Small intestine (tissue), 7 donors: ENCODE data around the gene NUP85. TPM values are rescaled to one million over a fixed set of nuclear protein-coding genes. Genes with fewer than 3 reads are reported as not detected.
"Not testable (repeated sequence)": the region's sequence is repeated elsewhere in the genome, so short reads cannot be mapped to it uniquely, and the experiment has no call there.

Experiments
- DNase-seq, 2 donors: peaks; one replicate each; pipeline versions ENCODE4 v3.0.0 to v3.0.0-alpha.2; 2013
- FAIRE-seq: peaks from 2 replicates; lab custom pipeline; 2012; peaks lifted over from hg19 to GRCh38; lab: Jason Lieb, UNC
- H3K27ac ChIP-seq, 3 donors: one replicate each; pipeline ENCODE4 v1.5.1; 2013; ENCODE audit warnings: low read length in 2 of 3, mild to moderate bottlenecking in 2 of 3, control low read depth in 1 of 3, inconsistent platforms in 1 of 3, low read depth in 1 of 3, moderate library complexity in 1 of 3
- H3K27me3 ChIP-seq, 3 donors: one replicate each; pipeline ENCODE4 v1.6.1; 2013; ENCODE audit warnings: low read length in 3 of 3, inconsistent platforms in 1 of 3; ENCODE audit not compliant: control insufficient read depth in 3 of 3, insufficient read depth in 3 of 3
- H3K36me3 ChIP-seq, 3 donors: one replicate each; pipeline ENCODE4 v1.6.1; 2013; ENCODE audit warnings: low read length in 3 of 3, inconsistent platforms in 1 of 3, low read depth in 1 of 3, mild to moderate bottlenecking in 1 of 3, moderate library complexity in 1 of 3; ENCODE audit not compliant: control insufficient read depth in 3 of 3, insufficient read depth in 2 of 3
- H3K4me1 ChIP-seq, 3 donors: one replicate each; pipeline ENCODE4 v1.6.1; 2013; ENCODE audit warnings: low read length in 2 of 3, inconsistent platforms in 1 of 3, low read depth in 1 of 3, mild to moderate bottlenecking in 1 of 3, moderate library complexity in 1 of 3; ENCODE audit not compliant: control insufficient read depth in 3 of 3, insufficient read depth in 2 of 3
- H3K4me3 ChIP-seq, 3 donors: one replicate each; pipeline ENCODE4 v1.5.1; 2013; ENCODE audit warnings: low read length in 3 of 3, control low read depth in 1 of 3, inconsistent platforms in 1 of 3, low read depth in 1 of 3, mild to moderate bottlenecking in 1 of 3, moderate library complexity in 1 of 3
- H3K9me3 ChIP-seq, 2 donors: one replicate each; pipeline ENCODE4 v1.6.1; 2013; ENCODE audit warnings: low read depth in 1 of 2, low read length in 1 of 2; ENCODE audit not compliant: control insufficient read depth in 2 of 2, insufficient read depth in 1 of 2
- WGBS, 3 donors: extraction: QIAGEN DNeasy Blood & Tissue Kit; methylation state at CpG; one replicate each; pipeline ENCODE4 v1.1.7; 2013; 5-methylcytosine and 5-hydroxymethylcytosine counted together
- polyA plus RNA-seq, 4 donors: library from polyadenylated mRNA; stranded (reverse) in 3 of 4; unstranded in 1 of 4; fragments of 200-250 nt in 3 of 4; fragments of 120-200 nt in 1 of 4; gene quantifications; one replicate each; pipeline versions ENCODE4 v1.2.1 to v1.2.3, GENCODE V29; 2013
- donor health status: healthy with polysubstance abuse.
- donor health status: control.
- donor health status: control.
- donor health status: Bipolar disorder and iron deficiency.
- donor health status: healthy.

NUP85 gene
- polyA plus RNA-seq, 4 donors = 39.4 to 49.6 (median 44.5) TPM

DNA sequence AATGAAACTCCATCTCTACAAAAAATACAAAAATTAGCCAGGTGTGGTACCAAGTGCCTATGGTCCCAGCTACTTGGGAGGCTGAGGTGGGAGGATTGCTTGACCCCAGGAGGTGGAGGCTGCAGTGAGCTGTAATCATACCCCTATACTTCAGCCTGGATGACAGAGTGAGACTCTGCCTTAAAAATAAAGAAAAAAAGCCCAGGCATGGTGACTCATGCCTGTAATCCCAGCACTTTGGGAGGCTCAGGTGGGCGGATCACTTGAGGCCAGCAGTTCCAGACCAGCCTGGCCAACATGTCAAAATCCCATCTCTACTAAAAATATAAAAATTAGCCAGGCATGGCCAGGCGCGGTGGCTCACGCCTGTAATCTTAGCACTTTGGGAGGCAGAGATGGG, 74.7 kb downstream of the NUP85 start:
- not testable (repeated sequence) for H3K27me3 ChIP-seq, H3K4me3 ChIP-seq, FAIRE-seq, H3K27ac ChIP-seq, DNase-seq, H3K9me3 ChIP-seq, H3K4me1 ChIP-seq
- H3K36me3 ChIP-seq = peaks cover 0 to 50% (median 9%) of the 10 kb centered on the region in 3 donors
- 97 to 100% (median 97%) methylated on average over 4 of the region's 4 CpGs for WGBS, 3 donors

DNA sequence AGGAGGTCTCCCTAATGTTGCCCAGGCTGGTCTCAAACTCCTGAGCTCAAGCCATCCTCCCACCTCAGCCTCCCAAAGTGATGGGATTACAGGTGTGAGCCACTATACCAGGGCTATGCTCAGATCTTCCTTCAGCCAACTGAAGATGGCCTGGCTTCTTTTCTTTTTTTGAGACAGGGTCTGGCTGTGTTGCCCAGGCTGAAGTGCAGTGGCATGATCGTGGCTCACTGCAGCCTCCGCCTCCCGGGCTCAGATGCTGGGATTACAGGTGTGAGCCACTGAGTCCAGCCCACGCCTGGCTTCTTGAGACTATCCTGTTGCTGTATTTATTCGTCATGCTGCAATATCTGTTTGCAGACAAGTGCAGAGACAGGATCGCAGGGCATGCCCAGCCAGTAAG, 79.6 kb downstream of the NUP85 start:
- DNase-seq = no peak
- WGBS, 3 donors = 82 to 92% (median 82%) methylated on average over 6 of the region's 6 CpGs

More for the DNA sequence above, 79.6 kb downstream of the NUP85 start:
- H3K4me3 ChIP-seq = no peak overlapping the region
- no peak for FAIRE-seq
- H3K9me3 ChIP-seq = no peaks in the 10 kb centered on the region
- H3K27ac ChIP-seq = no peak overlapping the region
- H3K36me3 ChIP-seq = peaks cover 0 to 45% (median 13%) of the 10 kb centered on the region in 3 donors
- H3K4me1 ChIP-seq = peaks cover 0 to 4% (median 0%) of the 10 kb centered on the region in 3 donors
- H3K27me3 ChIP-seq = no peaks in the 10 kb centered on the region

Other genes starting within 250 kb of the NUP85 start
- gene HID1, start 232.9 kb upstream of the NUP85 start, polyA plus RNA-seq = 10 to 100 TPM; 37.0 to 60.4 (median 40.6) TPM
- 10 to 100 TPM in 3 of 4 donors, 1 to 10 TPM in 1; 2.3 to 39.6 (median 27.2) TPM for gene CDR2L, start 218.0 kb upstream of the NUP85 start, polyA plus RNA-seq
- 10 to 100 TPM; 22.4 to 73.0 (median 45.7) TPM for gene MRPL58, start 193.0 kb upstream of the NUP85 start, polyA plus RNA-seq
- gene ATP5PD, start 158.7 kb upstream of the NUP85 start, polyA plus RNA-seq = 100 to 1,000 TPM; 286 to 919 (median 609) TPM
- 10 to 100 TPM; 12.3 to 18.0 (median 13.7) TPM for gene KCTD2, start 158.5 kb upstream of the NUP85 start, polyA plus RNA-seq
- 10 to 100 TPM; 23.5 to 35.4 (median 32.2) TPM for gene SLC16A5, start 117.7 kb upstream of the NUP85 start, polyA plus RNA-seq
- 10 to 100 TPM; 11.6 to 24.8 (median 18.7) TPM for gene ARMC7, start 95.7 kb upstream of the NUP85 start, polyA plus RNA-seq
- 100 to 1,000 TPM in 2 of 4 donors, 10 to 100 TPM in 2; 48.6 to 169 (median 111) TPM for gene NT5C, start 73.9 kb upstream of the NUP85 start, polyA plus RNA-seq
- gene JPT1, start 51.2 kb upstream of the NUP85 start, polyA plus RNA-seq = 100 to 1,000 TPM in 3 of 4 donors, 10 to 100 TPM in 1; 79.0 to 758 (median 413) TPM
- 100 to 1,000 TPM in 1 of 4 donors, 10 to 100 TPM in 3; 64.3 to 305 (median 71.9) TPM for gene SUMO2, start 22.7 kb upstream of the NUP85 start, polyA plus RNA-seq
- gene GGA3, start 55.9 kb downstream of the NUP85 start, polyA plus RNA-seq = 10 to 100 TPM; 17.6 to 39.1 (median 22.4) TPM
- 10 to 100 TPM; 55.9 to 88.6 (median 74.4) TPM for gene MRPS7, start 56.2 kb downstream of the NUP85 start, polyA plus RNA-seq
- 10 to 100 TPM; 13.0 to 29.7 (median 22.9) TPM for gene MIF4GD, start 65.6 kb downstream of the NUP85 start, polyA plus RNA-seq
- 10 to 100 TPM; 11.4 to 15.6 (median 12.7) TPM for gene SLC25A19, start 83.8 kb downstream of the NUP85 start, polyA plus RNA-seq
- gene GRB2, start 200.0 kb downstream of the NUP85 start, polyA plus RNA-seq = 10 to 100 TPM; 65.6 to 73.5 (median 68.0) TPM